ENCODE results near the gene CHI3L1.

- no peak for TF ChIP-seq EZH2 (IDR thresholded peaks at IDR 0.05; ENCODE audit: borderline replicate concordance, insufficient read depth, low read depth, low read length, poor library complexity, severe bottlenecking)
- TF ChIP-seq, protein P1, sequence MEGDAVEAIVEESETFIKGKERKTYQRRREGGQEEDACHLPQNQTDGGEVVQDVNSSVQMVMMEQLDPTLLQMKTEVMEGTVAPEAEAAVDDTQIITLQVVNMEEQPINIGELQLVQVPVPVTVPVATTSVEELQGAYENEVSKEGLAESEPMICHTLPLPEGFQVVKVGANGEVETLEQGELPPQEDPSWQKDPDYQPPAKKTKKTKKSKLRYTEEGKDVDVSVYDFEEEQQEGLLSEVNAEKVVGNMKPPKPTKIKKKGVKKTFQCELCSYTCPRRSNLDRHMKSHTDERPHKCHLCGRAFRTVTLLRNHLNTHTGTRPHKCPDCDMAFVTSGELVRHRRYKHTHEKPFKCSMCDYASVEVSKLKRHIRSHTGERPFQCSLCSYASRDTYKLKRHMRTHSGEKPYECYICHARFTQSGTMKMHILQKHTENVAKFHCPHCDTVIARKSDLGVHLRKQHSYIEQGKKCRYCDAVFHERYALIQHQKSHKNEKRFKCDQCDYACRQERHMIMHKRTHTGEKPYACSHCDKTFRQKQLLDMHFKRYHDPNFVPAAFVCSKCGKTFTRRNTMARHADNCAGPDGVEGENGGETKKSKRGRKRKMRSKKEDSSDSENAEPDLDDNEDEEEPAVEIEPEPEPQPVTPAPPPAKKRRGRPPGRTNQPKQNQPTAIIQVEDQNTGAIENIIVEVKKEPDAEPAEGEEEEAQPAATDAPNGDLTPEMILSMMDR (IDR thresholded peaks at IDR 0.05) = no peak
Observed at GRCh38 chr1:203210988-203211387, 24.5 kb upstream of the CHI3L1 start.

Data from B cell (primary cell).